Measurements from ENCODE around the gene MAB21L4.
A peak's percentile ranks its signal among the peaks of the same experiment; 100 is the strongest.

Gene MAB21L4

GRCh38 chr2:240892925-240893324 lies 3.0 kb downstream of the MAB21L4 start:
- no peak for DNase-seq

- no peak for DNase-seq
These were observed 3.6 kb downstream of the MAB21L4 start for GRCh38 chr2:240892356-240892755.

GRCh38 chr2:240891492-240892340 lies 4.2 kb downstream of the MAB21L4 start:
- no peak for DNase-seq

- no peak for DNase-seq
These were observed 5.3 kb downstream of the MAB21L4 start for GRCh38 chr2:240890691-240891090.

GRCh38 chr2:240889601-240890560 lies 6.1 kb downstream of the MAB21L4 start:
- no peak for DNase-seq

GRCh38 chr2:240888890-240889573 lies 6.9 kb downstream of the MAB21L4 start:
- DNase-seq, result no peak

GRCh38 chr2:240888130-240888889 lies 7.6 kb downstream of the MAB21L4 start:
- no peak for DNase-seq

GRCh38 chr2:240887631-240888030 lies 8.3 kb downstream of the MAB21L4 start:
- no peak for DNase-seq

GRCh38 chr2:240886678-240887609 lies 9.0 kb downstream of the MAB21L4 start:
- DNase-seq, result no peak

- DNase-seq, result no peak
These were observed 9.9 kb downstream of the MAB21L4 start for GRCh38 chr2:240886023-240886565.

GRCh38 chr2:240885566-240885965 lies 10.4 kb downstream of the MAB21L4 start:
- no peak for DNase-seq

- DNase-seq, result no peak
These were observed 11.2 kb downstream of the MAB21L4 start for GRCh38 chr2:240884745-240885144.

GRCh38 chr2:240884221-240884620 lies 11.7 kb downstream of the MAB21L4 start:
- no peak for DNase-seq

- DNase-seq, result peak; percentile 76
These were observed 14.0 kb downstream of the MAB21L4 start for GRCh38 chr2:240881913-240882312.

- no peak for DNase-seq
These were observed 16.9 kb downstream of the MAB21L4 start for GRCh38 chr2:240879105-240879504.

- no peak for DNase-seq
These were observed 17.5 kb downstream of the MAB21L4 start for GRCh38 chr2:240878341-240878936.

GRCh38 chr2:240877460-240878340 lies 18.3 kb downstream of the MAB21L4 start:
- no peak for DNase-seq

GRCh38 chr2:240876475-240877251 lies 19.3 kb downstream of the MAB21L4 start:
- no peak for DNase-seq

Data from NCI-H748 treated with DMSO at 0.1 percent for 48 hours (cell line).